Superior temporal gyrus (tissue), 1 donor: ENCODE measurements around the gene ITPR2.
"Not testable (repeated sequence)": the region's sequence is repeated elsewhere in the genome, so short reads cannot be mapped to it uniquely, and the experiment has no call there.

Experiments used
- DNase-seq: peaks from one replicate; pipeline ENCODE4 v3.0.0-alpha.2; 2016; ENCODE audit errors: extremely low spot score

Gene ITPR2

GRCh38 chr12:26632756-26633155 lies 200.2 kb downstream of the ITPR2 start:
- peak; percentile 53 for DNase-seq

- no peak for DNase-seq
Measured at GRCh38 chr12:26631846-26632245, 201.1 kb downstream of the ITPR2 start.

GRCh38 chr12:26630546-26631027 lies 202.4 kb downstream of the ITPR2 start:
- DNase-seq: peak; percentile 61

- peak; percentile 66 for DNase-seq
Measured at GRCh38 chr12:26629864-26630263, 203.1 kb downstream of the ITPR2 start.

- DNase-seq: no peak
Measured at GRCh38 chr12:26628234-26628633, 204.8 kb downstream of the ITPR2 start.

GRCh38 chr12:26627335-26627734 lies 205.7 kb downstream of the ITPR2 start:
- DNase-seq: no peak

- DNase-seq: no peak
Measured at GRCh38 chr12:26623136-26623535, 209.9 kb downstream of the ITPR2 start.

- DNase-seq: no peak
Measured at GRCh38 chr12:26622601-26623000, 210.4 kb downstream of the ITPR2 start.

GRCh38 chr12:26621932-26622331 lies 211.1 kb downstream of the ITPR2 start:
- no peak for DNase-seq

GRCh38 chr12:26620907-26621306 lies 212.1 kb downstream of the ITPR2 start:
- no peak for DNase-seq

- DNase-seq: no peak
Measured at GRCh38 chr12:26617513-26617912, 215.5 kb downstream of the ITPR2 start.

GRCh38 chr12:26614011-26614616 lies 218.9 kb downstream of the ITPR2 start:
- DNase-seq: no peak

GRCh38 chr12:26612203-26612602 lies 220.8 kb downstream of the ITPR2 start:
- peak; percentile 93 for DNase-seq

- peak; percentile 60 for DNase-seq
Measured at GRCh38 chr12:26611598-26611997, 221.4 kb downstream of the ITPR2 start.

- no peak for DNase-seq
Measured at GRCh38 chr12:26610774-26611173, 222.2 kb downstream of the ITPR2 start.

- DNase-seq: no peak
Measured at GRCh38 chr12:26609986-26610385, 223.0 kb downstream of the ITPR2 start.

GRCh38 chr12:26608706-26609105 lies 224.3 kb downstream of the ITPR2 start:
- no peak for DNase-seq

- DNase-seq: no peak
Measured at GRCh38 chr12:26608273-26608672, 224.7 kb downstream of the ITPR2 start.

- DNase-seq: no peak
Measured at GRCh38 chr12:26606911-26607310, 226.1 kb downstream of the ITPR2 start.

- not testable (repeated sequence) for DNase-seq
Measured at GRCh38 chr12:26604813-26605212, 228.2 kb downstream of the ITPR2 start.

GRCh38 chr12:26599096-26599695 lies 233.8 kb downstream of the ITPR2 start:
- DNase-seq: no peak

GRCh38 chr12:26595806-26596205 lies 237.2 kb downstream of the ITPR2 start:
- DNase-seq: no peak

- DNase-seq: no peak
Measured at GRCh38 chr12:26580619-26581018, 252.4 kb downstream of the ITPR2 start.

GRCh38 chr12:26576266-26576665 lies 256.7 kb downstream of the ITPR2 start:
- DNase-seq: no peak
